T-cell (primary cell): Measurements from ENCODE around the gene TSEN34. TPM values are rescaled to one million over a fixed set of nuclear protein-coding genes. Genes with fewer than 3 reads are reported as not detected.

ENCODE experiments used
- ATAC-seq, 4 experiments: fragments of 200-7000 bp in 3 of 4; fragments of 150-1000 bp in 1 of 4; cut with Tn5 transposase; replicated peaks in 1 of 4; 1 replicate in 3 of 4; 2 replicates in 1 of 4; pipeline ENCODE4 v1.10.0; 2021; ENCODE audit warnings: moderate library complexity in 3 of 4, mild to moderate bottlenecking in 2 of 4, moderate number of reproducible peaks in 1 of 4
- CTCF ChIA-PET, 2 donors: fragments of 300-600 bp; sonication (Branson Sonifier 250); formaldehyde crosslinking; loops; one replicate each; lab custom pipeline; 2022; ENCODE audit warnings: antibody characterized with exemption in 2 of 2; lab: Charles Lee
- POLR2A ChIA-PET, 2 donors: fragments of 300-600 bp; sonication (Branson Sonifier 250); formaldehyde crosslinking; loops; one replicate each; lab custom pipeline; 2022; ENCODE audit warnings: antibody characterized with exemption in 2 of 2; lab: Charles Lee
- DNase-seq, 35 experiments: peaks; one replicate each; pipeline versions ENCODE4 v3.0.0 to v3.0.0-alpha.2; 2013 to 2023
- H3K27ac ChIP-seq: one replicate; pipeline ENCODE4 v1.5.1; 2013; ENCODE audit warnings: low read length
- H3K27me3 ChIP-seq, 2 experiments: replicated peaks in 1 of 2; 1 replicate in 1 of 2; 2 replicates in 1 of 2; pipeline versions ENCODE4 v1.6.1 to v1.7.0; 2013; ENCODE audit warnings: low read length in 1 of 2, mixed read lengths in 1 of 2; ENCODE audit not compliant: control insufficient read depth in 2 of 2, insufficient read depth in 2 of 2; ENCODE audit errors: extremely low read depth in 1 of 2
- H3K36me3 ChIP-seq, 2 donors: 1 replicate in 1 of 2; 2 replicates in 1 of 2; pipeline versions ENCODE4 v1.6.1 to v1.7.0; 2013; ENCODE audit warnings: low read length in 1 of 2; ENCODE audit not compliant: control insufficient read depth in 2 of 2, insufficient read depth in 1 of 2; ENCODE audit errors: extremely low read depth in 1 of 2
- H3K4me1 ChIP-seq, 2 experiments: 1 replicate in 1 of 2; 2 replicates in 1 of 2; pipeline versions ENCODE4 v1.6.1 to v1.7.0; 2013; ENCODE audit warnings: low read length in 2 of 2, mixed read lengths in 1 of 2; ENCODE audit not compliant: insufficient read depth in 2 of 2, control insufficient read depth in 1 of 2; ENCODE audit errors: extremely low read depth in 1 of 2
- H3K4me3 ChIP-seq, 2 donors: 1 replicate in 1 of 2; 2 replicates in 1 of 2; pipeline versions ENCODE4 v1.5.1 to v1.7.0; 2013; ENCODE audit warnings: mild to moderate bottlenecking in 2 of 2, low read length in 1 of 2, moderate library complexity in 1 of 2; ENCODE audit not compliant: control insufficient read depth in 1 of 2; ENCODE audit errors: extremely low read depth in 1 of 2
- H3K9me3 ChIP-seq: 2 replicates; pipeline ENCODE4 v1.7.0; 2013
- H3K27ac Mint-ChIP-seq, 2 donors: one replicate each; pipeline ENCODE4 v1.8.0; 2020 to 2021; ENCODE audit warnings: mild to moderate bottlenecking in 2 of 2, mixed read lengths in 2 of 2
- H3K27me3 Mint-ChIP-seq, 2 donors: one replicate each; pipeline ENCODE4 v1.8.0; 2021 to 2022; ENCODE audit warnings: mixed read lengths in 2 of 2
- H3K36me3 Mint-ChIP-seq: one replicate; pipeline ENCODE4 v1.8.0; 2021; ENCODE audit warnings: mixed read lengths
- H3K4me1 Mint-ChIP-seq, 3 donors: one replicate each; pipeline ENCODE4 v1.8.0; 2020 to 2022; ENCODE audit warnings: mixed read lengths in 3 of 3, mild to moderate bottlenecking in 1 of 3
- H3K4me3 Mint-ChIP-seq, 3 donors: one replicate each; pipeline ENCODE4 v1.8.0; 2020 to 2022; ENCODE audit warnings: mild to moderate bottlenecking in 3 of 3, mixed read lengths in 3 of 3, moderate library complexity in 3 of 3
- H3K9me3 Mint-ChIP-seq, 3 donors: one replicate each; pipeline ENCODE4 v1.8.0; 2020 to 2022; ENCODE audit warnings: mixed read lengths in 3 of 3
- WGBS: methylation state at CpG from one replicate; pipeline ENCODE4 v1.1.5; 2013; ENCODE audit warnings: missing lambda C conversion rate; ENCODE audit not compliant: insufficient coverage; 5-methylcytosine and 5-hydroxymethylcytosine counted together
- total RNA-seq, 35 experiments: library from RNA in 6 of 35; stranded (reverse) in 6 of 35; fragments of 120-200 nt in 1 of 35; gene quantifications; one replicate each; pipeline versions ENCODE4 v1.2.1 to v1.2.4 and lab custom pipeline; 2013 to 2026

The TSEN34 gene
- total RNA-seq, 5 donors from 2014 or later (not counting 1 experiment from before 2014, with no cell fraction given): 9.5 to 28.5 (median 23.5) TPM

- CTCF ChIA-PET: interaction anchor here in 1 of 2 donors (0.6 to 1.7 kb wide), 6 partner anchors 11 to 1466 kb away, joined by 3 to 12 read pairs (median 4); no protein-coding TSS in a partner anchor
- H3K36me3 Mint-ChIP-seq: peaks cover 5% of the 10 kb centered on the region
- POLR2A ChIA-PET: interaction anchor here (0.7 to 1.2 kb wide), 2 partner anchors 29 to 44 kb away, joined by 3 to 6 read pairs; partner anchors contain the start of gene LENG1 (in 1 of the 2)
- Histone ChIP-seq H3K4me3 (peak overlapping the region; percentile 53 to 67), H3K4me1 (peaks cover 17 to 27% of the 10 kb centered on the region in 2 experiments), H3K27ac (peak overlapping the region; percentile 62), H3K27me3 (no peaks in the 10 kb centered on the region), H3K36me3 (peaks cover 2 to 17% of the 10 kb centered on the region in 2 donors), H3K9me3 (no peaks in the 10 kb centered on the region)
- H3K27me3 Mint-ChIP-seq: no peaks in the 10 kb centered on the region
- 27% methylated on average over 7 of the region's 12 CpGs for WGBS
- ATAC-seq: no peak
- peak overlapping the region; percentile 78 to 92 (median 92) for H3K4me3 Mint-ChIP-seq
- peak in 10 of 35 experiments; percentile 18 to 57 (median 36) for DNase-seq
- H3K4me1 Mint-ChIP-seq: peaks cover 39 to 49% (median 41%) of the 10 kb centered on the region in 3 donors
- peak overlapping the region; percentile 76 to 78 for H3K27ac Mint-ChIP-seq
- no peaks in the 10 kb centered on the region for H3K9me3 Mint-ChIP-seq
These were observed 2.8 kb upstream of the TSEN34 start for GRCh38 chr19:54188215-54188871.

- ATAC-seq (peak in 2 of 4 experiments; percentile 0 to 1), DNase-seq (peak in 8 of 35 experiments; percentile 20 to 52 (median 40))
- Mint-ChIP-seq H3K4me1 (peaks cover 42 to 52% (median 43%) of the 10 kb centered on the region in 3 donors), H3K27ac (peak within 1 kb of the TSS; percentile 99 to 100), H3K36me3 (peaks cover 7% of the 10 kb centered on the region), H3K4me3 (peak within 1 kb of the TSS; percentile 87 to 92 (median 92)), H3K27me3 (no peaks in the 10 kb centered on the region), H3K9me3 (no peaks in the 10 kb centered on the region)
- Histone ChIP-seq H3K4me1 (peaks cover 17 to 27% of the 10 kb centered on the region in 2 experiments), H3K27ac (peak within 1 kb of the TSS; percentile 100), H3K9me3 (no peaks in the 10 kb centered on the region), H3K27me3 (no peaks in the 10 kb centered on the region), H3K4me3 (peak within 1 kb of the TSS; percentile 67 to 84), H3K36me3 (peaks cover 2 to 26% of the 10 kb centered on the region in 2 donors)
- WGBS: under 1% methylated on average over 56 of the region's 64 CpGs
- POLR2A ChIA-PET: interaction anchor here (0.6 to 2.4 kb wide), 10 partner anchors 10 to 1465 kb away, joined by 3 to 30 read pairs (median 5); partner anchors contain the start of genes RPS9 (in 2 of the 2), CNOT3 (in 1 of the 2), LENG1 (in 1 of the 2) and MYADM (in 1 of the 2)
- CTCF ChIA-PET: interaction anchor here in 1 of 2 donors (0.5 to 3.2 kb wide), 11 partner anchors 12 to 1465 kb away, joined by 3 to 26 read pairs (median 4); partner anchors contain the start of genes CNOT3 and RPS9
These were observed 1.9 kb upstream of the TSEN34 start, which contains the start of gene MBOAT7 for GRCh38 chr19:54189145-54189734. TSS of gene MBOAT7 (minus strand) at chr19:54189580. CDS start at chr19:54188508, 1,072 bp downstream.

GRCh38 chr19:54189735-54190502 is 1.2 kb upstream of the TSEN34 start:
- peak overlapping the region; percentile 99 to 100 for H3K27ac Mint-ChIP-seq
- peak overlapping the region; percentile 67 to 84 for H3K4me3 ChIP-seq
- peaks cover 7% of the 10 kb centered on the region for H3K36me3 Mint-ChIP-seq
- POLR2A ChIA-PET: interaction anchor here (0.6 to 2.4 kb wide), 13 partner anchors 9 to 1464 kb away, joined by 3 to 30 read pairs (median 5); partner anchors contain the start of genes RPS9 (in 2 of the 2), CNOT3 (in 1 of the 2), LENG1 (in 1 of the 2) and MYADM (in 1 of the 2)
- WGBS: 0% methylated on average over 64 of the region's 65 CpGs
- H3K9me3 ChIP-seq: no peaks in the 10 kb centered on the region
- H3K27ac ChIP-seq: peak overlapping the region; percentile 100
- ATAC-seq (peak; percentile 58 to 64 (median 61)), DNase-seq (peak; percentile 99 to 100 (median 100))
- H3K9me3 Mint-ChIP-seq: no peaks in the 10 kb centered on the region
- H3K4me1 ChIP-seq: peaks cover 17 to 27% of the 10 kb centered on the region in 2 experiments
- peaks cover 2 to 30% of the 10 kb centered on the region in 2 donors for H3K36me3 ChIP-seq
- CTCF ChIA-PET: interaction anchor here in 1 of 2 donors (0.9 to 3.2 kb wide), 12 partner anchors 9 to 1464 kb away, joined by 3 to 26 read pairs (median 4); partner anchors contain the start of genes CNOT3, LENG1 and RPS9
- H3K27me3 Mint-ChIP-seq: no peaks in the 10 kb centered on the region
- no peaks in the 10 kb centered on the region for H3K27me3 ChIP-seq
- H3K4me1 Mint-ChIP-seq: peaks cover 42 to 52% (median 43%) of the 10 kb centered on the region in 3 donors
- H3K4me3 Mint-ChIP-seq: peak overlapping the region; percentile 87 to 92 (median 92)

- ChIA-PET POLR2A (interaction anchor here in 1 of 2 donors (1.0 to 2.4 kb wide), 4 partner anchors 10 to 76 kb away, joined by 4 to 18 read pairs (median 6); partner anchors contain the start of genes CNOT3, RPS9 and TFPT), CTCF (interaction anchor here in 1 of 2 donors (1.0 to 3.2 kb wide), 5 partner anchors 8 to 53 kb away, joined by 3 to 26 read pairs (median 5); partner anchors contain the start of genes CNOT3 and LENG1)
- Histone ChIP-seq H3K4me3 (peak overlapping the region; percentile 79 to 84), H3K36me3 (peaks cover 2 to 34% of the 10 kb centered on the region in 2 donors), H3K27ac (peak overlapping the region; percentile 100), H3K27me3 (no peaks in the 10 kb centered on the region), H3K4me1 (peaks cover 17 to 27% of the 10 kb centered on the region in 2 experiments), H3K9me3 (no peaks in the 10 kb centered on the region)
- WGBS: 0% methylated on average over 51 of the region's 56 CpGs
- ATAC-seq (peak; percentile 64 to 67 (median 66)), DNase-seq (peak; percentile 99 to 100 (median 100))
- H3K27ac Mint-ChIP-seq: peak overlapping the region; percentile 99 to 100
- no peaks in the 10 kb centered on the region for H3K27me3 Mint-ChIP-seq
- peaks cover 42 to 52% (median 43%) of the 10 kb centered on the region in 3 donors for H3K4me1 Mint-ChIP-seq
- H3K4me3 Mint-ChIP-seq: peak overlapping the region; percentile 87 to 92 (median 92)
- H3K9me3 Mint-ChIP-seq: no peaks in the 10 kb centered on the region
- peaks cover 11% of the 10 kb centered on the region for H3K36me3 Mint-ChIP-seq
These were observed 551 bp upstream of the TSEN34 start for GRCh38 chr19:54190503-54191010.

- Histone ChIP-seq H3K27ac (peak overlapping the region; percentile 70), H3K4me1 (peaks cover 17 to 27% of the 10 kb centered on the region in 2 experiments), H3K9me3 (no peaks in the 10 kb centered on the region), H3K27me3 (no peaks in the 10 kb centered on the region), H3K4me3 (peak overlapping the region; percentile 79 to 84), H3K36me3 (peaks cover 2 to 28% of the 10 kb centered on the region in 2 donors)
- WGBS: 70% methylated on average over 11 of the region's 19 CpGs
- peak overlapping the region; percentile 87 to 92 (median 92) for H3K4me3 Mint-ChIP-seq
- ChIA-PET POLR2A (interaction anchor here in 1 of 2 donors (2.1 kb wide), 1 partner anchor 55 kb away, joined by 7 read pairs; the partner anchor contains the start of gene CNOT3), CTCF (interaction anchor here (0.6 to 3.2 kb wide), 4 partner anchors 9 to 55 kb away, joined by 4 to 26 read pairs (median 8); partner anchors contain the start of genes CNOT3 (in 1 of the 2), LENG1 (in 1 of the 2) and RPS9 (in 1 of the 2))
- H3K4me1 Mint-ChIP-seq: peaks cover 40 to 50% (median 41%) of the 10 kb centered on the region in 3 donors
- H3K9me3 Mint-ChIP-seq: no peaks in the 10 kb centered on the region
- peaks cover 13% of the 10 kb centered on the region for H3K36me3 Mint-ChIP-seq
- no peak for DNase-seq
- peak overlapping the region; percentile 85 to 89 for H3K27ac Mint-ChIP-seq
- no peak for ATAC-seq
- no peaks in the 10 kb centered on the region for H3K27me3 Mint-ChIP-seq
These were observed 824 bp downstream of the TSEN34 start for GRCh38 chr19:54191811-54192453.
